ENCODE measurements around the gene SAFB. TPM values are rescaled to one million over a fixed set of nuclear protein-coding genes. Genes with fewer than 3 reads are reported as not detected.

The SAFB gene
- total RNA-seq, 1 donor from 2014 or later: 127 TPM

DNA sequence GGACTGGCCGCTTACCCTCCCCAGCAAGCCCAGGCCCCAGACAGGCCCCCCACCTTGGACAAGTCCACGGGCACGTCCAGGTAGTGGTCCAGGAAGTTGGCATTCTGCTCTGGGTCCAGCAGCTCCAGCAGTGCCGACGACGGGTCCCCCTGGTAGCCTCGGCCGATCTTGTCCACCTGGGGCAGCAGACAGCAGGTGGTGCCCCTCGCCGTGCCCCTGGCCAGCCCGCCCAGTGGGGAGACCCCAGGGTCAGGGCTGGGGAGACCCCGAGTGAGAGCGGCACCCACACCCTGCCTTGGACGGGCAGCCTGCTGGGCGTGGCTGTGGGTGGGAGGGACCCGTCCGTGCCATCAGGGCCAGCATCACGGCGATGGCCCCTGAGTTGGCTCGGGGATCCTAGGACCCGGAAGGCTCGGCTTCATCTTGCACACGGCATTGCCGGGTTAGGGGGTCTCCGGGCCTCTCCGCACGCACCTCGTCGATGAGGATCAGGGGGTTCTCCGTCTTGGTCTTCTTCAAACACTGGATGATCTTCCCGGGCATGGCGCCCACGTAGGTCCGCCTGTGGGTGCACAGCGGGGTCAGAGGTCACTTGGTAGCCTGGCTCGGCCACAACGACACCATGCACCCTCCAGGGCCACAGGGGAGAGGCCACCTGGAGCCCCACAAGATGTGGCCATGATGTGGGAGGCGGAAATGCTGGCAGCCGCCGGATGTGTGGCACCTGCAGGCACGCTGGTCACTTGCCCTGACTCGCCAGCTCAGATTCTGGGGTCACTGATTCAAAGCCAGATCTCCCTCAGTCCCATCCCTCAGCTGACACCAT lies 73.5 kb downstream of the SAFB start:
- Mint-ChIP-seq H3K36me3 (no peaks in the 10 kb centered on the region), H3K27me3 (no peaks in the 10 kb centered on the region), H3K4me3 (no peak overlapping the region), H3K4me1 (ENCODE audit: unreplicated experiment) (no peaks in the 10 kb centered on the region), H3K27ac (no peak overlapping the region), H3K9me3 (no peaks in the 10 kb centered on the region)
- TF ChIP-seq, protein P1, sequence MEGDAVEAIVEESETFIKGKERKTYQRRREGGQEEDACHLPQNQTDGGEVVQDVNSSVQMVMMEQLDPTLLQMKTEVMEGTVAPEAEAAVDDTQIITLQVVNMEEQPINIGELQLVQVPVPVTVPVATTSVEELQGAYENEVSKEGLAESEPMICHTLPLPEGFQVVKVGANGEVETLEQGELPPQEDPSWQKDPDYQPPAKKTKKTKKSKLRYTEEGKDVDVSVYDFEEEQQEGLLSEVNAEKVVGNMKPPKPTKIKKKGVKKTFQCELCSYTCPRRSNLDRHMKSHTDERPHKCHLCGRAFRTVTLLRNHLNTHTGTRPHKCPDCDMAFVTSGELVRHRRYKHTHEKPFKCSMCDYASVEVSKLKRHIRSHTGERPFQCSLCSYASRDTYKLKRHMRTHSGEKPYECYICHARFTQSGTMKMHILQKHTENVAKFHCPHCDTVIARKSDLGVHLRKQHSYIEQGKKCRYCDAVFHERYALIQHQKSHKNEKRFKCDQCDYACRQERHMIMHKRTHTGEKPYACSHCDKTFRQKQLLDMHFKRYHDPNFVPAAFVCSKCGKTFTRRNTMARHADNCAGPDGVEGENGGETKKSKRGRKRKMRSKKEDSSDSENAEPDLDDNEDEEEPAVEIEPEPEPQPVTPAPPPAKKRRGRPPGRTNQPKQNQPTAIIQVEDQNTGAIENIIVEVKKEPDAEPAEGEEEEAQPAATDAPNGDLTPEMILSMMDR (conservative IDR thresholded peaks at IDR 0.05): no peak
- no peak for DNase-seq (ENCODE audit: extremely low spot score, unreplicated experiment)

- Mint-ChIP-seq H3K27me3 (no peaks in the 10 kb centered on the region), H3K9me3 (no peaks in the 10 kb centered on the region), H3K36me3 (no peaks in the 10 kb centered on the region), H3K4me3 (no peak overlapping the region), H3K4me1 (ENCODE audit: unreplicated experiment) (no peaks in the 10 kb centered on the region), H3K27ac (no peak overlapping the region)
- TF ChIP-seq, protein P1 (conservative IDR thresholded peaks at IDR 0.05): no peak
- no peak for DNase-seq (ENCODE audit: extremely low spot score, unreplicated experiment)
Measured at GRCh38 chr19:5697022-5697889, 74.4 kb downstream of the SAFB start.

DNA sequence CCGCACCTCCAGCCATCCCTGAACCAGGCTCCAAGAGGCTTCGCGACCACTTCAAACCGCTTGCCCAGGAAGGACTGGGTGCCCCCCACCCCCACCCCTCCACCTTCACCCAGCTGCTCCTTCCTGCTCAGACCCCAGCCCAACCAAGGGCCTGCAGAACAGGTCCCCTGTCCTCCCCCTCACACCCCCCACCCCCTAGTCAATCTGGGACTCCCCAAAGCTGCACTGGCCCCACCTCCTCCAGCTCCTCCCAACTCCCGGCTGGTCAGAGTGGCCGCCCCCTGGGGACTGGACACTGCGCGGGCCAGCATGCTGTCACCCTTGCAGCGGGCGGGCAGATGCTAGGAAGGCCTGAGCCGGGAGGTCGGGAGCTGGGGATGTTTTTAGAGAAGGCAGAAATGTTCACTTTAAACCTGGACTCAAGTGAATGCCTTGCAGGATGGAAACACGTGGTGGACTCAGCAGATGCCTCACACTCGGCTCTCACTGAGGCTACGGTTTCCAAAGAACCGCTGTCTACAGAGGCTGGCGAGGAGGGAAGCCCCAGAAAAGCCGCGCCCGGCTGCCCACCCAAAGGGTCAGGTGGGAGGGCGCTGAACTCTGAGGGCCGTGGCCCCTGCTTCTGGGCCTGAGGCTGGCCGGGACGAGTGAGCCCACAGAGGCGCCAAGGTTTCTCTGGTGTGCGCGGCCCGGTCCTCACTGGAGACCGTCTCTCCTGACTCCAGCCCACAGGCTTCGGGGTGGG lies 75.2 kb downstream of the SAFB start:
- no peak for DNase-seq (ENCODE audit: extremely low spot score, unreplicated experiment)
- H3K4me1 Mint-ChIP-seq (ENCODE audit: unreplicated experiment): no peaks in the 10 kb centered on the region
- H3K36me3 Mint-ChIP-seq: peaks cover under 1% of the 10 kb centered on the region
- TF ChIP-seq, protein P1 (conservative IDR thresholded peaks at IDR 0.05): no peak
- H3K4me3 Mint-ChIP-seq: no peak overlapping the region
- H3K27me3 Mint-ChIP-seq: no peaks in the 10 kb centered on the region
- no peaks in the 10 kb centered on the region for H3K9me3 Mint-ChIP-seq
- H3K27ac Mint-ChIP-seq: no peak overlapping the region

DNA sequence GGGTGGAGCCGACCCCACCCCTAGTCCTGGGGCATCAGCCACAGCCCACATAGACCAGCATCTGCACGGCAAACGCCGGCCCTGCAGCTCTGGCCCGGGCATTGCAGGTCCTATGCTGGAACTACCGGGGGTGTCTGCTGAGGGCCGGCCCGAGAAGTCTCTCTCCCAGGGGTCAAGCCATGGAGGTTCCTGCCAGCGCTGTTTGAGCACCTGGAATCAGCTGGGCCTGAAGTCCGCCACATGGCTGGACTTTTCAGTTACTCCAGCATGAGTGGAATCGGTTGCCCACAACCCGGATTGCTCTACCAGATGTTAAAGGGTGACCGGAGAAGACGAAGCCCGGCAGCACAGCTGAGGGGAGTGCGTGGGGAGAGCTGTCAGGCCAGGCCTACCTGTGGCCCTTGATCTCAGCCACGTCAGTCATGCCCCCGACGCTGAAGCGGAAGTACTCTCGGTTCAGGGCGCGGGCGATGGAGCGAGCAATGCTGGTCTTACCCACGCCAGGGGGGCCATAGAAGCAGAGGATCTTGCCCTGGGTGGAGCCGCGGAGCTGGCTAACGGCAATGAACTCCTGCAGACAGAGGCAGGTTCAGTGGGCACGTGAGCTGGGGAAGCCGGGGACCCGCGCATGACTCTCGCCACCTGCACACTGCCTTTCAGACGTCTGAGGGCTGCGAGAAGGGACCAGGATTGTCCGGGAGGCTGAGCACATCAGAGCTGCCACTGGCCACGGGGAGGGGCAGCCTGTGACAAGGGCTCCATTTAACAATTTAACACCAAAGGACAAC lies 75.9 kb downstream of the SAFB start:
- TF ChIP-seq, protein P1 (conservative IDR thresholded peaks at IDR 0.05): no peak
- Mint-ChIP-seq H3K27me3 (no peaks in the 10 kb centered on the region), H3K36me3 (peaks cover 5% of the 10 kb centered on the region), H3K4me1 (ENCODE audit: unreplicated experiment) (no peaks in the 10 kb centered on the region), H3K4me3 (no peak overlapping the region), H3K27ac (no peak overlapping the region), H3K9me3 (no peaks in the 10 kb centered on the region)
- DNase-seq (ENCODE audit: extremely low spot score, unreplicated experiment): no peak

Measured in type B pancreatic cell (in vitro differentiated cells).